Spleen (tissue), 11 donors: Measurements from ENCODE around the gene FBXO33. TPM values are rescaled to one million over a fixed set of nuclear protein-coding genes. Genes with fewer than 3 reads are reported as not detected.

ENCODE experiments used
- DNase-seq: peaks from one replicate; pipeline ENCODE4 v3.0.0-alpha.2; 2020
- H3K27ac ChIP-seq, 8 donors: fragments of 200-600 bp; sonication (generic) in 7 of 8; 1 replicate in 4 of 8; 2 replicates in 4 of 8; pipeline versions ENCODE4 v1.5.0 to v1.8.0; 2016 to 2021; ENCODE audit warnings: inconsistent platforms in 4 of 8, mild to moderate bottlenecking in 4 of 8, moderate library complexity in 1 of 8
- H3K27me3 ChIP-seq, 7 donors: fragments of 200-600 bp; sonication (generic) in 6 of 7; replicated peaks in 1 of 7; 1 replicate in 4 of 7; 2 replicates in 3 of 7; pipeline versions ENCODE4 v1.5.0 to v1.8.0; 2016 to 2021; ENCODE audit warnings: inconsistent platforms in 3 of 7, mild to moderate bottlenecking in 1 of 7
- H3K36me3 ChIP-seq, 6 donors: fragments of 200-600 bp; sonication (generic) in 5 of 6; 1 replicate in 4 of 6; 2 replicates in 2 of 6; pipeline versions ENCODE4 v1.5.0 to v1.8.0; 2016 to 2021; ENCODE audit warnings: inconsistent platforms in 2 of 6
- H3K4me1 ChIP-seq, 6 donors: fragments of 200-600 bp; sonication (generic) in 5 of 6; 1 replicate in 3 of 6; 2 replicates in 3 of 6; pipeline versions ENCODE4 v1.5.0 to v1.8.0; 2016 to 2021; ENCODE audit warnings: inconsistent platforms in 3 of 6
- H3K4me3 ChIP-seq, 8 donors: fragments of 200-600 bp; sonication (generic) in 7 of 8; 1 replicate in 4 of 8; 2 replicates in 4 of 8; pipeline versions ENCODE4 v1.5.0 to v1.8.0; 2016 to 2021; ENCODE audit warnings: inconsistent platforms in 4 of 8, mild to moderate bottlenecking in 4 of 8, moderate library complexity in 2 of 8
- H3K9me3 ChIP-seq, 8 donors: fragments of 200-600 bp; sonication (generic) in 7 of 8; 1 replicate in 4 of 8; 2 replicates in 4 of 8; pipeline versions ENCODE4 v1.5.0 to v1.8.0; 2016 to 2021; ENCODE audit warnings: inconsistent platforms in 4 of 8
- CTCF ChIP-seq, 11 experiments: fragments of 200-600 bp in 7 of 11; fragments of 450-650 bp in 4 of 11; sonication (generic) in 4 of 11; IDR thresholded peaks in 8 of 11; conservative IDR thresholded peaks in 3 of 11; 1 replicate in 7 of 11; 2 replicates in 4 of 11; pipeline versions ENCODE4 v1.4.0 to v1.8.0; 2016 to 2021; ENCODE audit warnings: antibody characterized with exemption in 11 of 11, inconsistent platforms in 4 of 11, mild to moderate bottlenecking in 1 of 11
- POLR2A ChIP-seq, 3 donors: fragments of 450-650 bp; IDR thresholded peaks; one replicate each; pipeline ENCODE4 v1.5.1; 2017; ENCODE audit warnings: antibody characterized with exemption in 3 of 3, mild to moderate bottlenecking in 1 of 3
- POLR2AphosphoS5 ChIP-seq, 3 donors: sonication (generic); formaldehyde crosslinking; IDR thresholded peaks; one replicate each; pipeline ENCODE4 v1.5.1; 2017; ENCODE audit warnings: antibody characterized with exemption in 3 of 3
- WGBS, 5 donors: extraction: QIAGEN DNeasy Blood & Tissue Kit in 3 of 5; methylation state at CpG; one replicate each; pipeline versions ENCODE4 v1.1.5 to v1.1.7; 2013 to 2018; 5-methylcytosine and 5-hydroxymethylcytosine counted together
- intact Hi-C: fragments of 100-400 bp; cut with DNase I; formaldehyde crosslinking; loops from one replicate; pipeline ENCODE4 v1.15.0; 2023; ENCODE audit warnings: low total_unique reads
- polyA plus RNA-seq, 3 donors: library from polyadenylated mRNA; stranded (reverse); fragments of 200-250 nt; gene quantifications; one replicate each; pipeline ENCODE4 v1.2.1, GENCODE V29; 2013
- total RNA-seq, 7 donors: library from RNA; depleted of rRNA in 3 of 7; stranded (reverse); fragments of >200 nt in 3 of 7; fragmentation: NEBNext Ultra II Directional in 4 of 7; extraction: Animal tissue kit (Norgen Biotek cat#: 25700) in 4 of 7; gene quantifications; one replicate each; pipeline versions ENCODE4 v1.1.0 to v1.2.1, GENCODE V29; 2016 to 2021
- donor health status: healthy with polysubstance abuse.
- donor health status: DM: no; HTN: no; CAD: no; lungs with moderate emphysema.
- donor health status: DM: no; HTN: no; CAD: no.
- donor health status: Bipolar disorder and iron deficiency.
- donor health status: healthy.
- donor health status: DM: no; HTN: no; CAD: no.
- donor health status: DM: yes; HTN: yes; CAD: no.

The FBXO33 gene
- total and polyA plus RNA-seq, 10 donors = 6.0 to 24.1 (median 12.6) TPM

DNA sequence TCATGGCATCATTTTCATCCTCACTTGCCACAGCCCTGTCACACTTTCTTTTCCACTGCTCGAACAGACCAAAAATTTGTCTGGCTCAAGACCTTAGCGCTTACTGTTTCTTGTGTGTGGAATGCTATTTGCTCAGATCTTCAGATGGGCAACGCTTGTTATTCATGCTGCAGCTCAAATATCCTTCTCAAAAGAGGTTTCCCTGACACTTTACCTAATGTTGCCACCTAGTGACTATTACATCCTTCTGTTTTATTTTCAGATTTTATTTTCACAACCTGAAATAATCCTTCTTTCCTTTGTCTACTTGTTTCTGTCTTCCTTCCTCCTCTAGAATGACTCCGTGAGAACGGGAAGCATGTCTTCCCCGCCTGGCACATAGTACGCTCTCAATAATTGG, 5.6 kb downstream of the FBXO33 start:
- H3K27ac ChIP-seq = peak overlapping the region in 4 of 8 donors; percentile 0 to 26 (median 18)
- H3K9me3 ChIP-seq = no peaks in the 10 kb centered on the region
- no peaks in the 10 kb centered on the region for H3K36me3 ChIP-seq
- no peak overlapping the region for H3K4me3 ChIP-seq
- H3K27me3 ChIP-seq = no peaks in the 10 kb centered on the region
- H3K4me1 ChIP-seq = peaks cover 26 to 96% (median 84%) of the 10 kb centered on the region in 6 donors
- no peak for TF ChIP-seq POLR2A (IDR thresholded peaks at IDR 0.05)
- peak in 1 of 11 experiments; percentile 6 for TF ChIP-seq CTCF (IDR thresholded peaks at IDR 0.05 in 8 of 11, conservative IDR thresholded peaks at IDR 0.05 in 3 of 11)
- DNase-seq = no peak
- 24 to 37% (median 34%) methylated on average over 7 of the region's 7 CpGs for WGBS, 5 donors
- intact Hi-C loops = no loop called here

DNA sequence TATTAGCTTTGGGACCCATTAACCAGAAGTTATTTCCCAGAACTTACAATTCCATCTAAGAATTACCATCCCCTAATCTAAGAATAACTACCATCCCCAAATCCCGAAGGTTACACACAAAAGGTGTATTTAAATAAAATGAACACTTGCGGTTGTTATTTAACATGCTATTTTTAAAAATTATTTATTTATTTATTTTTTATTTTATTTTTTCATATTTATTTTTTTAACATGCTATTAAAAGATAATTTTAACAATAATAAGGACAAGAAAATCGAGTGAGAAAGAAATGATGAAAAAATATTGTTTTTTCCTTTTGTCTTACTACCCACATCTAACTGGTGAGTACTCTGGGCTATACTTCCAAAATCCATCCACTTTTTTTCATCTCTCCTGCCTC, 6.3 kb downstream of the FBXO33 start:
- Histone ChIP-seq H3K27ac (peak overlapping the region in 1 of 8 donors; percentile 26), H3K4me3 (no peak overlapping the region), H3K27me3 (no peaks in the 10 kb centered on the region), H3K36me3 (peaks cover 0 to 5% (median 0%) of the 10 kb centered on the region in 6 donors), H3K4me1 (peaks cover 26 to 99% (median 81%) of the 10 kb centered on the region in 6 donors), H3K9me3 (no peaks in the 10 kb centered on the region)
- intact Hi-C loops = no loop called here
- DNase-seq = no peak
- WGBS, 5 donors = 76 to 93% (median 91%) methylated on average over 3 of the region's 3 CpGs
- TF ChIP-seq CTCF (IDR thresholded peaks at IDR 0.05 in 8 of 11, conservative IDR thresholded peaks at IDR 0.05 in 3 of 11) = no peak
- TF ChIP-seq POLR2A (IDR thresholded peaks at IDR 0.05) = no peak
- no peak for TF ChIP-seq POLR2AphosphoS5 (IDR thresholded peaks at IDR 0.05)

DNA sequence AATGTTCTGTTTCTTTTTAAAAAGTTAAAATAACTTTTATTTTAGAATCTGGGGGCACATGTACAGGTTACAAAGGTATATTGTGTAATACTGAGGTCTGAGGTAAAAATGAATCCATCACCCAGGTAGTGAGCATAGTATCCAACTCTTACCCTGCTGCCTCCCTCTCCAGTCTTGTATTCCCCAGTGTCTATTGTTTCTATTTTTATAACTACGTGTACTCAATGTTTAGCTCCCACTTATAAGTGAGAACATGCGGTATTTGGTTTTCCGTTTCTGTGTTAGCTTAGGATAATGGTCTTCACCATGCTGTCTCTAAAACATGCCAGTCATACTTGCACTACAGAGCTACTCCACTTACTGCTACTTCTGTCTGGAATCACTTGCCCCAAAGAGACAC, 8.4 kb downstream of the FBXO33 start:
- Histone ChIP-seq H3K4me1 (peaks cover 9 to 77% (median 60%) of the 10 kb centered on the region in 6 donors), H3K27ac (no peak overlapping the region), H3K36me3 (peaks cover 0 to 10% (median 0%) of the 10 kb centered on the region in 6 donors), H3K27me3 (no peaks in the 10 kb centered on the region), H3K9me3 (no peaks in the 10 kb centered on the region), H3K4me3 (no peak overlapping the region)
- intact Hi-C loops = no loop called here
- WGBS, 5 donors = 83 to 92% (median 87%) methylated on average over 3 of the region's 3 CpGs
- no peak for DNase-seq
- TF ChIP-seq POLR2AphosphoS5 (IDR thresholded peaks at IDR 0.05) = no peak
- no peak for TF ChIP-seq CTCF (IDR thresholded peaks at IDR 0.05 in 8 of 11, conservative IDR thresholded peaks at IDR 0.05 in 3 of 11)
- TF ChIP-seq POLR2A (IDR thresholded peaks at IDR 0.05) = no peak

- Histone ChIP-seq H3K4me3 (no peak overlapping the region), H3K27ac (no peak overlapping the region), H3K4me1 (peaks cover 5 to 62% (median 44%) of the 10 kb centered on the region in 6 donors), H3K36me3 (peaks cover 0 to 14% (median 0%) of the 10 kb centered on the region in 6 donors), H3K27me3 (no peaks in the 10 kb centered on the region), H3K9me3 (peaks cover 0 to 10% (median 7%) of the 10 kb centered on the region in 8 donors)
- TF ChIP-seq POLR2AphosphoS5 (IDR thresholded peaks at IDR 0.05) (no peak), CTCF (IDR thresholded peaks at IDR 0.05 in 8 of 11, conservative IDR thresholded peaks at IDR 0.05 in 3 of 11) (no peak), POLR2A (IDR thresholded peaks at IDR 0.05) (no peak)
- intact Hi-C loops = no loop called here
- DNase-seq = no peak
Measured at GRCh38 chr14:39422243-39422642, 10.0 kb downstream of the FBXO33 start.
